ENCODE data around the gene BANF2.
"Not testable (repeated sequence)": the region's sequence is repeated elsewhere in the genome, so short reads cannot be mapped to it uniquely, and the experiment has no call there.

The BANF2 gene

DNA sequence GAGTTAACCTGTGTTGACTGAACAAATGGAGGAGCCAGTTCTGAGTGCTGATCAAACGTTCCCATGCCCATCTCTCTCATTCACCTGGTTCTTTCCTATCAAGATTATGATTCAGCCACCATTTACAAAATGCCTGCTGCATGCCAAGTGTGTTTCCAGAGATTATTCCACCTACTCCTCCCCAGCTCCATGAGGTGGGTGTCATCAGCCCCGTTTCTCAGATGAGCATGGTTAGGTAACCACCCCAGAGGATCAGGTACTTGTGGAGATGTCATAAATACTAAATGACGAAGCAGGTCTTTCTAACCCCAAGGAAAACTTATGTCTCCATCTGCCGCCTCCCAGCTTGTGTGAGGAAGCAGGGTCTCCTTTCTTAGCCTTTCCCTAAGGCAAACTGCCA is 2.1 kb downstream of the BANF2 start:
- no peak overlapping the region for H3K27ac Mint-ChIP-seq
- H3K4me1 Mint-ChIP-seq = no peaks in the 10 kb centered on the region
- H3K4me3 Mint-ChIP-seq = no peak overlapping the region
- DNase-seq = no peak
- peaks cover under 1 to 4% of the 10 kb centered on the region in 2 donors for H3K9me3 Mint-ChIP-seq
- H3K27me3 Mint-ChIP-seq = peaks cover 0 to 1% of the 10 kb centered on the region in 2 donors
- peaks cover 0 to under 1% of the 10 kb centered on the region in 2 donors for H3K36me3 Mint-ChIP-seq
- ATAC-seq (replicated peaks) = no peak

DNA sequence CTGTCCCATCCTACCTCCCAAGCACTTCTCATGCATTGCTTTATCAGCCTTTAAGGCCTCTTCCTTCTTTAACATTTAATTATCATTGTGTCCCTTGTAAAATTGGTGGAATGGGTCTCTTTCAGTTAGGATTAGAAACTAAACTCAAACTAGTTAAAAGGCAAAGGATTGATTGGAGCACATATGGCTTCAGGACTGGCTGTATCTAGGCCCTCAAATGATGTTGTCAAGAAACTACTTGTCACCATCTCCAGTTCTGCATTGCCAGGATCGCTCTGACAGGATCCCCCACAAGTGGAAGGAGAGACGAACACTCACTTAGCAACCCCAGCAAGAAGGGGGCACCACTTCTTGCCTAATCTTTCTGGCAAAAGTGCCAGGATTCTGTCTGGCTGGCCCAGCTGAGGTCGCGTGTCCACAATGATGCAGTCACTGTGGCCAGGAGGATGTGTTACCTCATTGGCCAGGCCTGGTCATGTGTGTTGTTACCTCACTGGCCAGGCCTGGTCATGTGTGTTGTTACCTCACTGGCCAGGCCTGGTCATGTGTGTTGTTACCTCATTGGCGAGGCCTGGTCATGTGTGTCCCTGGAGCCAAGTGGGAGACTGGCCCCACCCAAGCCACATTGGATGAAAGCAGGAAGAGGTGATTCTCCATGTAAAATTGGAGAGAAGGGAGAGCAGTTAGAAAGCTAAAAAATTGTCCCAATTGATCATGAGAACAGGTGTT is 5.0 kb downstream of the BANF2 start:
- DNase-seq (no peak), ATAC-seq (replicated peaks) (no peak)
- Mint-ChIP-seq H3K27me3 (no peaks in the 10 kb centered on the region), H3K4me3 (no peak overlapping the region), H3K9me3 (peaks cover 0 to 4% of the 10 kb centered on the region in 2 donors), H3K4me1 (no peaks in the 10 kb centered on the region), H3K27ac (no peak overlapping the region), H3K36me3 (no peaks in the 10 kb centered on the region)

DNA sequence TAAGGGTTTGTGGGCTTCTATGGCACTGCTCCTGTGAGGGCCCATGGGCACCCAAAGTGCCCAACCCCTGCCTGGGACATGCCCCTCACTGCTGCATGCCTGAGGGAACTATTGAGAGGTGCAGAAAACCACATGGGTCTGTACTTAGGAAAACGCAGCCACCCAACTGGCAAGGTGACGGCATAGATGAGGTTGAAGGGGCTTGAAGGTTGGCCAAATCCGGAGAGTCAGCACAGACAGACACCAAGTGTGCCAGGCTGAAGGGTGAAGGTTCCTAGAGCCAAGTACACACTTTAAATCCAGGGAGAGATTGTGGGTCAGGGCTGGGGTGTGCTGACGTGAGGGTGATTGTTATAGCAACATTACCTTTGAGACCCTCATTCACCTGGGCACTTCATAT is 6.2 kb downstream of the BANF2 start:
- Mint-ChIP-seq H3K27ac (no peak overlapping the region), H3K27me3 (no peaks in the 10 kb centered on the region), H3K4me3 (no peak overlapping the region), H3K9me3 (peaks cover 0 to 4% of the 10 kb centered on the region in 2 donors), H3K4me1 (peaks cover 5 to 7% of the 10 kb centered on the region in 2 donors), H3K36me3 (no peaks in the 10 kb centered on the region)
- no peak for DNase-seq
- no peak for ATAC-seq (replicated peaks)

DNA sequence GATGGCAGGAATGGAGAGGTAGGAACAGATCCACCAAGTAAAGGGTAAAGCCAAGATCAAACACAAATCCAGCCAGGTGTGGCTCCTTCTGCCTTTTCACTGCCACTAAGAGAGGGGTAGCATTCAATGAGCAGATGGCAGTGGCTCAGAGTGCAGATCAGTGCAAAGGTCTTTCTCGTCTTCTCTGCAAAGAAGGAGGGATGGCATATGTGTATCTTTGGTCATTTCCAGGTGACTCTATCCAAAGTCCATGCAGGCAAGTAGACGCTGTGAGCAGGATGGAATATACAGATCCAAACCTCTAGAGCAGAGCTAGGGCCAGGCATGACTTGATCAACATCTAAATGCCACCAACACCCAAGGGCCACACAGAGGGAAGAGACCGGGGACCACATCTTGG is 6.9 kb downstream of the BANF2 start:
- no peak overlapping the region for H3K4me3 Mint-ChIP-seq
- H3K27ac Mint-ChIP-seq = no peak overlapping the region
- ATAC-seq (replicated peaks) (no peak), DNase-seq (no peak)
- peaks cover 0 to 4% of the 10 kb centered on the region in 2 donors for H3K9me3 Mint-ChIP-seq
- H3K36me3 Mint-ChIP-seq = no peaks in the 10 kb centered on the region
- no peaks in the 10 kb centered on the region for H3K27me3 Mint-ChIP-seq
- H3K4me1 Mint-ChIP-seq = peaks cover 5 to 13% of the 10 kb centered on the region in 2 donors

DNA sequence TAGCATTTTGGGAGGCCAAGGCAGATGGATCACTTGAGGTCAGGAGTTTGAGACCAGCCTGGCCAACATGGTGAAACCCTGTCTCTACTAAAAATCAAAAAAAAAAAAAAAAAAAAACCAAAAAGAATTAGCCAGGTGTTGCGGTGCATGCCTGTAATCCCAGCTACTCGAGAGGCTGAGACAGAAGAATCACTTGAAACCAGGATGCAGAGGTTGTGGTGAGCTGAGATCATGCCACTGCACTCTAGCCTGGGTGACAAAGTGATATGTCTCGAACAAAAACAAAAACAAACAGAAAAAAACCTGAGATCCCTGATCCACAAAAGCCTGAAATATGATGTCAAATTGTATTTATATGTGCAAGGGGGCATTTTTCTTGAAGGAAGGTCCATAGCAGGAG is 8.2 kb downstream of the BANF2 start:
- not testable (repeated sequence) for H3K27ac Mint-ChIP-seq; DNase-seq; H3K36me3 Mint-ChIP-seq; H3K4me3 Mint-ChIP-seq; H3K9me3 Mint-ChIP-seq; H3K27me3 Mint-ChIP-seq; ATAC-seq (replicated peaks)
- H3K4me1 Mint-ChIP-seq = peaks cover 5 to 13% of the 10 kb centered on the region in 2 donors

DNA sequence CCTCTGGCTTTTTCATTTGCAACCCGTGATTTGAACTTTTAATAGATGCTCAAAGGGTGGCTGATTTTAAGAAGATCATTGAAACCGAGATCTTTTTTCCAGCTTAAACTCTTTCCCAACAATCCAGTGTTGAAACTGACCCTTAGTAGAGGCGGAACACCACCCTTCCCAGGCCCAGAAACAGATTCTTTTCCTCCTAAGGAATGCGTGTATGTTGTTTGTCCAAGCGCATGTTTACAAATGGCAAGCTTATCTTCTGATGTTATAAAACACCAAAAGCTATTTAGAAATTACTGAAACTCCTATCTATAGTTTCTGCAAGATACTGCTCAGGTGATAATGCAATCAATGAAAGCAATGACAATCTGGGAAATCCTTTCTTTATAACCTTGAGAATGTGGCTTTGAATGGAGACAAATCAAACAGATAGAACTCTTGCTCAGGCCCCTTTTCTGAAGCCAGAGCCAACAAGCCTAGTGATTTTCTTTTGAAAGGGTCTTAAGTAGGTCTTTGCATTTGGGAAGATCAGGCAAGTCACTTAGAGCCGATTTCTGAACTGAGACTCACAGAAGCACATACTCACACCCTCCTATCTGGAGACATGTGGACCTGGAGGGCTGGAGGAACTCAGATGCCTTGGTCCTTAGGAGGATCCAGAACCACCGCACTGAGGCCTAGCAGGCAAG is 9.1 kb downstream of the BANF2 start:
- DNase-seq (no peak), ATAC-seq (replicated peaks) (no peak)
- H3K27ac Mint-ChIP-seq = no peak overlapping the region
- peaks cover 0 to 12% of the 10 kb centered on the region in 2 donors for H3K27me3 Mint-ChIP-seq
- H3K9me3 Mint-ChIP-seq = peaks cover 0 to 4% of the 10 kb centered on the region in 2 donors
- H3K36me3 Mint-ChIP-seq = no peaks in the 10 kb centered on the region
- H3K4me1 Mint-ChIP-seq = peaks cover 5 to 13% of the 10 kb centered on the region in 2 donors
- H3K4me3 Mint-ChIP-seq = no peak overlapping the region

DNA sequence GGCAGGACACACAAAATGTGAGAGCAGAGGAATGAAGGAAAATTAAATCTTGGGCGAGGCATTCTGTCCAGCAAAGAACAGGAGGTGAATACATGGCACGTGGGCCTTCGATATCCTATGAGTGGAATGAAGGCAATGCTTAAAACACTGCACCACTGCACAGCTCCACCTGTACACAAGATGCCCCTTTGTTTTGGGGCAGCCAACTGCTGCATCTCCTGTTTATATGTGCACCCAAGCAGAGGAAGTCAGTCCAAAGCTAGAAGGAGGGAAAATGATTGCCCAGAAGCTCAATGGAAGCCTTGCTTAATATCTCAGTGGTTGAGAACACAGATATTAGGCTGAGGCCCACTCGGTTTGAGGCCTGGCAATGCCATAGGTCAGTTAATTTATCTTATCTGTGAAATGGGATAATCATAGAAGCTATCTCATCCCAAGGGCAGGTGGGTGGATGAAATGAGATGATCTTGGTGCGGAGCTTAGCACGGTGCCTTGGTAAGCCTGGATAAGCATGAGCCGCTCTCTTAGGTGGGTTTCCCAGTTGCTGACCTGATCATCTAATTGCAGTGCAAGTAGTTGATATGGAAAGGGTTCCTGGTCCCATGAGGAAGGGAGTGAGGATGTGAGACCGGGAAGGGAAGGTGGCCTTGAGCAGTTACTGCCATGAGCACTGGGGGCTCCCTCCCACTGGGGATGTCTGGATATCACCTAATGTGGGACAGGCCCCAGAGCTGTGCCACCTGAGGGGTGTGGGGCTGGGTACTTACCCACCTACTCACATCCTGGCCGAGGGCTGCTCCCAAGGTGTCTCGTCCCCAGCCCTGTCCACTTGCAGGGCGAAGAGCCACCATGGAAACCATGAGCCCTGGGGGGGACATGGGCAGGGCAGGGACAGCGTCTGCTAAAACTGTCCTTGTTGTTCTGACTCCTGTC is 9.9 kb downstream of the BANF2 start:
- Mint-ChIP-seq H3K9me3 (peaks cover 0 to 4% of the 10 kb centered on the region in 2 donors), H3K4me1 (peaks cover 5 to 13% of the 10 kb centered on the region in 2 donors), H3K27me3 (peaks cover 0 to 12% of the 10 kb centered on the region in 2 donors), H3K36me3 (no peaks in the 10 kb centered on the region), H3K4me3 (no peak overlapping the region), H3K27ac (no peak overlapping the region)
- DNase-seq (no peak), ATAC-seq (replicated peaks) (no peak)

DNA sequence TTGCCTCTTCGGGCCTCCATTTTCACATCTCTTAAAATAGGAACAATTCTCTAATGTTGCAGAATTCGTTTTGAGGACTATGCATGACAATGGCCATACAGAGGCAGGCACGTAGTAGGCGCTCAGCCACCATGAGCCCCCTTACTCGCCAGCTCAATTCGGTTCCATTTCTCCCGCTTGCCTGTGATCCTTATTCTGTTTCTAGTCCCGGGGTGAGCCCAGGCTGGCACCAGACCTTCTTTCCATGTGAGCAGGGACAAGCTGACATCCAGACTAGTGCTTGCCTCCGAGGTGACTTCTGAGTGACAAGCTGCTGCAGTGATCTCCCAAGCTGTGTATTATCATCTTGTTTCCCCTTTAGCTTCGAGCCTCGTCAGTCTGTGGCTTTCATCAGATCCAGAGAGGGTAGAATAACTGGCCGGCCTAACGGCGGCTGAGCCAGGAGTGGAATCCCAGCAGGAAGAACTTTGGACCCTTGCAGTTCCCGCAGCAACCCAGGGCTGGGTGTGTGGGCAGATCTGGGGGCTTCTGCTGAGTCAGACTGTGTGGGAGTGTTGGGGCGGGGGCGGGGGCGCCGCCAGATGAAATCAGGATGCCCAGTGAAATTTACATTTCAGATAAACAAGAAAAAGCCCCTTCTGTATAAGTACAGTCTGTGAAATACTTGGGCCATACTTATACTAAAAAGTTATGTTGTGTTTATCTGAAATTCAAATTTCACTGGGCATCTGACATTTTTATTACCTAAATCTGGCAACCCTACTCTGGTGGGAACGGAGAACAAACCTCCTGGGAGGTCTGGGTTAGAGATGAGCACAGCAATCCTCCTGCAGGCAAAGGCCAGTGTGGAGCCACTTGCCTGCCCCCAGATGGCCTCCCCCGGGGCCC is 10.9 kb downstream of the BANF2 start:
- Mint-ChIP-seq H3K4me1 (peaks cover 5 to 13% of the 10 kb centered on the region in 2 donors), H3K27me3 (peaks cover 0 to 12% of the 10 kb centered on the region in 2 donors), H3K9me3 (no peaks in the 10 kb centered on the region), H3K36me3 (no peaks in the 10 kb centered on the region), H3K27ac (no peak overlapping the region), H3K4me3 (no peak overlapping the region)
- DNase-seq (no peak), ATAC-seq (replicated peaks) (peak; percentile 48 to 67)

DNA sequence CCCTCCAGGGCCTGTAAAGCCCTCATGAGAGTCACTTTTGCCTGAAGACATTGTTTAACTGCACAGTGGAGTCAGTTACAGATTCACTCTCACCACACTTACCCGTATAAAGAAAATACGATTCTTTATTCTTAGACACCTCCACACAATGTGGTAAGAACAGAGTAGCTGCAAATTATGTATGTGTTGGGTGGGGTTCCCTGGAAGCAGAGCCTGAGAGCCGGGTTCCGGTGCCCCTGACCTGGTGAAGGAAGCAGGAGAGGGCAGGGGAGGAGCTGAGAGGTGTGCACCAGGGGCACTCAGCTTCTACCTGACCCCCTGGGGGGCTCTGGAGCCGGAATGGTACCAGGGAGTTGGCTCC is 11.5 kb downstream of the BANF2 start:
- peaks cover 5 to 13% of the 10 kb centered on the region in 2 donors for H3K4me1 Mint-ChIP-seq
- DNase-seq (no peak), ATAC-seq (replicated peaks) (no peak)
- no peaks in the 10 kb centered on the region for H3K9me3 Mint-ChIP-seq
- H3K27me3 Mint-ChIP-seq = peaks cover 0 to 12% of the 10 kb centered on the region in 2 donors
- H3K27ac Mint-ChIP-seq = no peak overlapping the region
- H3K4me3 Mint-ChIP-seq = no peak overlapping the region
- H3K36me3 Mint-ChIP-seq = no peaks in the 10 kb centered on the region

DNA sequence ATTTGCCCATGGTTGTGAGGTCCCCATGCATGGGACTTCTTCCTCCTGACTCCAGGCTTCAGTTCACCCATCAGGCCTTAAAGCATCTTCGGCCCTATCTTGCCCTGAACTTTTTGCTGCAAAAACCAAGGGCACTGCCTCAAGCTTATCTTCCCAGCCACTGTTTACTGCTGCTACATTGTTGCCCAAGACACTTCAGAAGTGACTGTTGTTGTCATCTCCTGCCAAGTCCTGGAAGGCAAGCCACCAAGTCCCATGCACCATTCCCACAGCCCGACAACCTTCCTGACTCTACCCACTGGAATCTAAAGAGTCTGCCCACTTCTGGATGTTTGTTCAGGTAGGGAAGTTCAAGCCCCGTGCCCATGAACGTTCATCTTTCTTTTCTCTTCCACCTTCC is 12.4 kb downstream of the BANF2 start:
- Mint-ChIP-seq H3K36me3 (no peaks in the 10 kb centered on the region), H3K27ac (no peak overlapping the region), H3K27me3 (peaks cover 0 to 12% of the 10 kb centered on the region in 2 donors), H3K4me1 (peaks cover 5 to 13% of the 10 kb centered on the region in 2 donors), H3K4me3 (no peak overlapping the region), H3K9me3 (no peaks in the 10 kb centered on the region)
- no peak for ATAC-seq (replicated peaks)
- DNase-seq = no peak

DNA sequence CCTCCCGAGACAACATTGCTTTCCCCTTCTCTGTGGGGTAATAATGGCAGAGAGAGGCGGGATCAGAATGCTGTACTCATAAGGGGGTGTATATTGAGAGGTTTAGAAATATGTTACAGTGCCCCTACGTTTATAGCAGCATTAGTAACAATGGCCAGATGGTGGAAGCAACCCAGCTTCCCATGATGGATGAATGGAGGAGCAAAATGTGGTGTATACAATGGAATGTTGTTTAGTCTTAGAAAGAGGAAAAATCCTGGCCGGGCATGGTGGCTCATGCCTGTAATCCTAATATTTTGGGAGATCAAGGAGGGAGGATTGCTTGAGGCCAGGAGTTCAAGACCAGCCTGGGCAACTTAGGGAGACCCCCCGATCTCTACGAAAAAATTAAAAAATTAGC is 12.9 kb downstream of the BANF2 start:
- no peak for ATAC-seq (replicated peaks)
- peaks cover 5 to 13% of the 10 kb centered on the region in 2 donors for H3K4me1 Mint-ChIP-seq

DNA sequence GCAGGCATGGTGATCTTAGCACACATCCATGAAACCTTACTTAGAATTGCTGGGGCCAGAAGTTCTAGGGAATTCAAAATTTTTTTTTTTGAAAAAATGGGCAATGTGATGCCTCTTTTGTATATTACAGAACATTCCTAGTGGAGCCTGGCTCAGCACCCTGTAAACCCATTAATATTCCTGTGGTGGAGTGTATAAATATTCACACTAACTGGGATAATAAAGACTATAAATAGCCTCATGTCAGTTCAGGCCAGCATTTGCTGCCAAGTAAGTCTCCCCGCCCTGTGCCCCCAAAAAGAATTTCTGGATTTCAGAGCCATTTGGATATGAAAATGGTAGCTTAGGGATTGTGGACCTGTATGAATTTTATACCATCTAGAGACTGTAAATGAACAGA is 14.8 kb downstream of the BANF2 start:
- no peak for ATAC-seq (replicated peaks)
- Mint-ChIP-seq H3K4me1 (peaks cover 5 to 13% of the 10 kb centered on the region in 2 donors), H3K9me3 (no peaks in the 10 kb centered on the region), H3K27ac (no peak overlapping the region), H3K27me3 (peaks cover 9 to 12% of the 10 kb centered on the region in 2 donors), H3K36me3 (no peaks in the 10 kb centered on the region), H3K4me3 (no peak overlapping the region)
- DNase-seq = no peak

More for the DNA sequence above, 12.9 kb downstream of the BANF2 start:
- DNase-seq = no peak
- no peak overlapping the region for H3K27ac Mint-ChIP-seq
- H3K36me3 Mint-ChIP-seq = no peaks in the 10 kb centered on the region
- H3K27me3 Mint-ChIP-seq = peaks cover 0 to 12% of the 10 kb centered on the region in 2 donors
- no peak overlapping the region for H3K4me3 Mint-ChIP-seq
- H3K9me3 Mint-ChIP-seq = no peaks in the 10 kb centered on the region

DNA sequence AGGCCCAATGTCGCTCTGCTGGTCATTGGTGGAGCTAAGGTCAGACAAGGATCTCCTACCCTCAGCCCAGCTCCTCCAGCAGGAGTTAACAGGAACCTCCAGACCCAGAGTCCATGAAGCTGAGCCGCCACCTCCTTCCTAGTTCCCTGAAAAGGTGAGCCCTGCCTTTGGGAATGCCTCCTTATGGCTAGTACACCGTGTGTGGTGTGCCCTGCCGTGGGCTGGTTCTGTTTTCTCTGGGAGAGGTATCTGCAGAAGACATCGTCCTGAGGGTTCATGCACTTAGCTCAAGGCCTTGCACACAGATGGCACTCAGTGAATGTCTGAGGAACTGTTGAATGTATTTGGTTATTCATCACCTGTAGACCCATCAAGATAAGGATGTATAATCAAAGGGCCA is 15.3 kb downstream of the BANF2 start:
- H3K27me3 Mint-ChIP-seq = peaks cover 9 to 12% of the 10 kb centered on the region in 2 donors
- H3K36me3 Mint-ChIP-seq = no peaks in the 10 kb centered on the region
- no peak overlapping the region for H3K4me3 Mint-ChIP-seq

More for the DNA sequence above, 15.3 kb downstream of the BANF2 start:
- Mint-ChIP-seq H3K9me3 (no peaks in the 10 kb centered on the region), H3K27ac (no peak overlapping the region), H3K4me1 (peaks cover 5 to 13% of the 10 kb centered on the region in 2 donors)
- ATAC-seq (replicated peaks) (no peak), DNase-seq (no peak)

All from stimulated activated naive B cell treated with anti-CD40 and anti-IgM and Interleukin-4, amounts not matched to agents 10 μg/mL and 1 μg/mL and 100 μg/mL, for 72 hours (primary cell).